Nucleus accumbens (tissue), 56 donors: Measurements from ENCODE around the gene MMP25.
"Not testable (repeated sequence)": the region's sequence is repeated elsewhere in the genome, so short reads cannot be mapped to it uniquely, and the experiment has no call there.

ENCODE experiments used
- DNase-seq, 56 donors: peaks; one replicate each; lab custom pipeline; 2025; lab: John Stamatoyannopoulos, UW

Gene MMP25

DNA sequence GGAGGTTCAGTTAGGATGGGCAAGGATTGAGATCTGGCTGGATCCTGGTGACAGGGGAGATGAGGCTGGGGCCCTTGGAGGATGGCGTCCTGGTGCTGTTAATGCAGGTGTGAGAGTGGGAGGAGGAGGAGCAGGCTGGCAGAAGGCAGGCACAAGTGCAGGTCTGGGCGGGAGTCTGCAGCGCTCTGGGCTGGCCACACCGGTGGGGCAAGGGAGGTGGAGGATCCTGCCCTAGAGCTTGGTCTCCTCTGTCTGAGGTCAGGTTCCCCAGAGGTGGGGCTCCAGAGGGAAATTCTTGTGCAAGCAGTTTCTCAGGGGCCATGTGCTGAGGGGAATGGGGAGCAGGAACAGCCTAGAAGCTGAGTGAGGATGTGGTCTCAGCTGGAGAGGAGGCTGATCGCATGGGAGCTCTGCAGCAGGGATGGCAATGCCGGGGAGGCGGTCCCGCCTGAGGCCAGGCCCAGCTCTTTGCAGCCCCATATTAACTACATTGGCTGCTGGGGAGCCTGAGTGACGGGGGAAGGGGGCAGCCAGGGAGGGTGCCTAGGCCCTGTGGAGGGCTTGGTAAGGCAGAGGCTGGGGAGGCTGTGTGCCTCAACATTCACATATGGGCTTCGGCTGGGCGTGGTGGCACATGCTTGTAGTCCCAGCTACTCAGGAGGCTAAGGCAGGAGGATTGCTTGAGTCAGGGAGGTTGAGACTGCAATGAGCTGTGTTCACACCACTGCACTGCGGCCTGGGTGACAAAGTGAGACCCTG is 6.4 kb downstream of the MMP25 start:
- not testable (repeated sequence) for DNase-seq

DNA sequence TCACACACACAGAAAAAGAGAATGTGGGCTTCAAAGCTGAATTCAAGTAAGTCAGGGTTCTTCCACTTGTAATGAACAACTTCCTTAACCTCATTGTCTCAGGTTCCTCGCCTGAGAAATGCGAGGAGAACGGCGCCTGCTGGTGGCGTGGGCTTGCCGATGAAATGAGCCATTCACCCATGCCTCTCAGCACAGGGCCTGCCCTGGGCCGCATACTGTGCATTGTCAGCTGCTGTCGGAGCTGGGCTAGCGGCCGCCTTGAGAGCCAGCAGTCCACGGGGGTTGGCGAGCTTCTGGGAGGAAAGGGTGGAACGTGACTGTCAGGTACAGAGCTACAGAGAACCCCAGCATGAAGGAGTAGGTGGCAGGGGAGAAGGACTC is 7.0 kb downstream of the MMP25 start:
- DNase-seq: not testable (repeated sequence)

DNA sequence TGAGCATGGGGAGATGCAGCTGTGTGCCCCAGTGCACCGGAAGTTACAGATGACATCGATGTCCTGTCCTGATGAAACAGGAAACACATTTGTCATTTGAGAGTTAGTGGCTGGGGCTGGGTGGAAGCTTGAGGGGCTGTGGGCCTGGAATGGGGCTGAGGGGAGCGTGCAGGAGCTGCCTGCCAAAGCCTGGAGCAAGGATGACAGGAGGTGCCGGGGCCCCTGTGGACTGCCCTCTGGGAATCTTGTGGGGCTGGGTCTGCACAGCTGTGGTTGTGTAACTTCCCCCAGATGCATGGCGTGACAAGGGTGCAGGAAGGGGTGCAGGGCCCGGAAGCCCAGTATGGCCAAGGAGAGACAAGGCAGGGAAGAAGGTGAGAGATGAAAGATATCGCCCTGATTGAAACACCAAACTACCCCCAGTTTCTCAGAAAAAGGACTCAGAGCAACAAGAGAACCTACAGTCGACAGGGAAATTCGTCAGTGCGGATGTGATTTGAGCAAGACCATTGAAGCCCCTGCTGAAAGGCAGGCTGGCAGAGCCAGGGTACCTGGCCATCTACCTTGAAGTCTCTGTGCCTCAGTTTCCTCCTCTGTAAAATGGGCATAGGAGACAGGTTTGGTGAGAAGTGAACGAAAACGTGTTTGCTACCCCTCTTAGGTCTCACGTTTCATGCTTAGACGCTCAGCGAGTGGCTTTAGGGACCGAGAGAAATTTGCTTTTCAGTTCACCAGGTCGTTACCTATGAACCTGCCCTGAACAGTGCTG is 8.8 kb downstream of the MMP25 start:
- no peak for DNase-seq

DNA sequence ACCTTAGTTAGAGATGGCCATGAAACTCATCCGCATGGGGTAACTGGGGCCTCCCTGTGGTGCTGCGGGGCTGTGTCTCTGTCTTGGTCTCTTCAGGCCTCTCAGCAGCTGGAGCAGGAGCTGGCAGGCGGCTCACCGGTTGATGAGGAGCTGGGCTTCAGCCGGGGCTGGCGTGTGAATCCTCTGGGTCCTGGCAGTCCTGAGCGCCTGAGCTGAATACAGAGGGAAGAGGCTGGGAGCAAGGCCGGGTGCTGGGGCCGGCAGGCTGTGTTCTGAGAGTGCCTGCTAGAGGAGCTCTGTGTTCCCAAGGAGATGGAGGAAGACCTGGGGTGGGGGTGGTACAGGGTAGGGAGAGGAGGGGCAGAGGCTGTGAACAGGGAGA is 9.4 kb downstream of the MMP25 start:
- DNase-seq: peak in 1 of 56 donors; percentile 5

DNA sequence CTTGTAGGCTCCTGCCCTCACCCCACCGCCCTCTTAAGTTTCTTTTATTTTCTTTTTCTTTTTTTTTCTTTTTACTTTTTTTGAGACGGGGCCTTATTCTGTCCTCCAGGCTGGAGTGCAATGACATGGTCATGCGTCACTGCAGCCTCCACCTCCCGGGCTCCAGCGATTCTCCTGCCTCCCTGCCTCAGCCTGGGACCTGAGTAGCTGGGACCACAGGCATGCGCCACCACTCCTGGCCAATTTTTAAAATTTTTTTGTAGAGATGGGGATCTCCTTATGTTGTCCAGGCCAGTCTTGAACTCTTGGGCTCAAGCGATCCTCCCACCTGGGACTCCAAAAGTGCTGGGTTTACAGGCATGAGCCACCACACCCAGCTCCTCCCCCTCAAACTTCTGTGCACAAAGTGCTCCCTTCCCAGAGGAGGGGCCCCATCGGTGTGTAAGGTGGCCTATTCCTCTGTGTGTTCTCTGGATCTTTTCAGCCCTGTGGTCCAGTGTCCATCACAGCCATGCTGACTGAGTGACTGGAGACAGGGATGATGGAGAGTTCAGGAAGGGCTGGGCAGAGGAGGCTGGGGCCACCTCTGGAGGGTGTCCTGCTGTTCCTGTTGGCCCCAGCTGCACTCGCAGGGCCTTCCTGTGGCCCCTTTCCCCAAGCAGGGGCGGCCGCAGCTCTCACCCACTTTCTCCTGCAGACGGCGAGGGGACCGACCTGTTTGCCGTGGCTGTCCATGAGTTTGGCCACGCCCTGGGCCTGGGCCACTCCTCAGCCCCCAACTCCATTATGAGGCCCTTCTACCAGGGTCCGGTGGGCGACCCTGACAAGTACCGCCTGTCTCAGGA is 10.2 kb downstream of the MMP25 start:
- DNase-seq: no peak

DNA sequence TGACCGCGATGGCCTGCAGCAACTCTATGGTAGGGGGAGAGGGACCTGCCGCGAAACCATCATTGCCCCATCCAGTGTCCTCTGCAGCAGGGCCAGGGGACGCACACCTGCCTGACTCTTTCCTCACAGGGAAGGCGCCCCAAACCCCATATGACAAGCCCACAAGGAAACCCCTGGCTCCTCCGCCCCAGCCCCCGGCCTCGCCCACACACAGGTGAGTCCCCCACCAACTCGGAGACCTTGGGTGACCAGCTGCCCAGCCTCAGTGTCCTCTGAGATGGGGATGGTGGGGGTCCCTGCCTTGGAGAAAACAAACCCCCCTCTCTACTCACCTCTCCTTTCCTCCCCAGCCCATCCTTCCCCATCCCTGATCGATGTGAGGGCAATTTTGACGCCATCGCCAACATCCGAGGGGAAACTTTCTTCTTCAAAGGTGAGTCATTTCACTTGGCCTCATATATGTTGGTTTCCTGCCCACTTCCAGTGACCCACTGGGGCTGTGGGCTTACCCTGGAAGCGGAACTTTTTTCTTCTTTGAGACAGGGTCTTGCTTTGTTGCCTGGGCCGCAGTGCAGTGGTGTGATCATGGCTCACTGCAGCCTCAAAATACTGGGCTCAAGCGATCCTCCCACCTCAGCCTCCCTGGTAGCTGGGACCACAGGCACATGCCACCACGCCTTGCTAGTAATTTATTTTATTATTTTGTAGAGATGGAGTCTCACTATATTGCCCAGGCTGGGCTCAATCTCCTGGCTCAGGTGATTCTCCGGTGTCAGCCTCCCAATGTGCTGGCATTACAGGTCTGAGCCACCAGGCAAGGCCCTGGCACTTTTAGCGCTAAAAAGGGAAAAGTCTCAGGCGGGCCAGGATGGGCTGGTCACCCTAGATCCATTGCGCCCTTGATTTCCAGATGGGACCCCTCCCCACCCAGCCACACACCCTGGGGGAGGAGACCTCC is 11.1 kb downstream of the MMP25 start:
- DNase-seq: no peak

DNA sequence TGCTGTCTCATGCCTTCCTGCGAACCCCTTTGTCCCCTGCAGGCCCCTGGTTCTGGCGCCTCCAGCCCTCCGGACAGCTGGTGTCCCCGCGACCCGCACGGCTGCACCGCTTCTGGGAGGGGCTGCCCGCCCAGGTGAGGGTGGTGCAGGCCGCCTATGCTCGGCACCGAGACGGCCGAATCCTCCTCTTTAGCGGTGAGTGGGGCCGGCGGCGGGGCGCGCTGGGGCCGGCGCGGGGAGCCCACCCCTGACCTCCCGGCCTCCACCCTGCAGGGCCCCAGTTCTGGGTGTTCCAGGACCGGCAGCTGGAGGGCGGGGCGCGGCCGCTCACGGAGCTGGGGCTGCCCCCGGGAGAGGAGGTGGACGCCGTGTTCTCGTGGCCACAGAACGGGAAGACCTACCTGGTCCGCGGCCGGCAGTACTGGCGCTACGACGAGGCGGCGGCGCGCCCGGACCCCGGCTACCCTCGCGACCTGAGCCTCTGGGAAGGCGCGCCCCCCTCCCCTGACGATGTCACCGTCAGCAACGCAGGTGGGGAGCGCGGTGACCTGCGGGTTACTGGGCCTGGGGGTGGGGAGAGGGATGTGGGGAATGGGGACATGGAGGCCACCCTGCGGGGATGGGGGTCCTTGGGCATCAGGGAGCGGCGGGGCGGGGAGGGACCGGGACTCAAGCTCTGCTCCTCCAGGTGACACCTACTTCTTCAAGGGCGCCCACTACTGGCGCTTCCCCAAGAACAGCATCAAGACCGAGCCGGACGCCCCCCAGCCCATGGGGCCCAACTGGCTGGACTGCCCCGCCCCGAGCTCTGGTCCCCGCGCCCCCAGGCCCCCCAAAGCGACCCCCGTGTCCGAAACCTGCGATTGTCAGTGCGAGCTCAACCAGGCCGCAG is 12.0 kb downstream of the MMP25 start:
- DNase-seq: peak in 28 of 56 donors; percentile 6 to 48 (median 27)

DNA sequence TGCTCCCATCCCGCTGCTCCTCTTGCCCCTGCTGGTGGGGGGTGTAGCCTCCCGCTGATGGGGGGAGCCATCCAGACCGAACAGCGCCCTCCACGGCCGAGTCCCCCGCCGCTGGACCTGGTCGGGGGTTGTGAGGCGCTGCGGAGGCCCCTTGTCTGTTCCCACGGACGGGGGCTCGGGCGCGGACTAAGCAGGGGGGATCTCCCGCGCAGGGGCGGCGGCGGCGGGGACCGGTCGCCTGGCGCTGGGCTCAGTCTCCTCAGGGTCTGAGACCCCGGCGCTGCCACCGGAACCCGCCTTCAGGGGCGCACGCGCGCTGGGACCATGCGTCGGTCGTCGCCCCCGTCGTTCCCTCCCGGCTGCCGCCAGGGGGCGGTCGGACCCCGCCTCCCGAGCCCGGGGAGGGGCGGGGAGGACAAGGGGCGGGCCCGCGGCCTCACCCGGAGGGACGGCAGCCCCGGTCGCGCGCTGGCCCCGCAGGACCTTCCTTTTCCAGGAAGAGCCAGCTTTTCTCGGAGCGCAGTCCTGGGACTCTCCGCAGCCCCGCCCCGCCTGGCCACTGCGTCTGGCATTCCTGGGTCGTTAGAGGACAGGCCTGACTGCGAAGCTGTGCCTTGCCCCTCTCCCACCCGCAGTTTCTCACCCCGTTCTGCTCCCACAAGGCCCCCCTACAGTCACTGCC is 12.8 kb downstream of the MMP25 start:
- peak in 53 of 56 donors; percentile 25 to 85 (median 63) for DNase-seq

DNA sequence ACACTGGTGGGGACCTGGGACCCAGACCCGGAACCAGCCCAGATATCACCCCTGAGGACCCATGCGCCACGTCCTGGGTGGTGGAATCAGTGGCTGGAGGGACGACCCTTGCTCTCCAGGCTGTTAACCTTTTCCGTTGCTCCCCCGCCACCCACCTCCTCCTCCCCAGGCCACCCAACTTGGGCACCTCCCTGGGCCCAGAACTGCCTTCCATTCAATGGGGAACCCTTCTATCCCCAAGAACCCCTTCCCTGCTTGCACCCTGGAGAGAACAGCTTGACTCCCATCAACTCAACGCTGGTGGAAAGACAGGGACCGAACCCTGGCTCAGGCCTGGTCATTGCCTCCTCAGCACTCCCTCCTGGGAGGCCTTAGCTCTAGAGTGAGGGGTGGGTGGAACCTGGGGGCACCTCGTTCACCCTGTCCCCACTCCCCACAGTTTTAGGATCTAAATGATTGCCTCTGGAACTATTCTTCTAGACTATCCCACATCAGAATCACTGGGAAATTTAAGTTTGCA is 13.4 kb downstream of the MMP25 start:
- peak in 2 of 56 donors; percentile 6 to 33 for DNase-seq

DNA sequence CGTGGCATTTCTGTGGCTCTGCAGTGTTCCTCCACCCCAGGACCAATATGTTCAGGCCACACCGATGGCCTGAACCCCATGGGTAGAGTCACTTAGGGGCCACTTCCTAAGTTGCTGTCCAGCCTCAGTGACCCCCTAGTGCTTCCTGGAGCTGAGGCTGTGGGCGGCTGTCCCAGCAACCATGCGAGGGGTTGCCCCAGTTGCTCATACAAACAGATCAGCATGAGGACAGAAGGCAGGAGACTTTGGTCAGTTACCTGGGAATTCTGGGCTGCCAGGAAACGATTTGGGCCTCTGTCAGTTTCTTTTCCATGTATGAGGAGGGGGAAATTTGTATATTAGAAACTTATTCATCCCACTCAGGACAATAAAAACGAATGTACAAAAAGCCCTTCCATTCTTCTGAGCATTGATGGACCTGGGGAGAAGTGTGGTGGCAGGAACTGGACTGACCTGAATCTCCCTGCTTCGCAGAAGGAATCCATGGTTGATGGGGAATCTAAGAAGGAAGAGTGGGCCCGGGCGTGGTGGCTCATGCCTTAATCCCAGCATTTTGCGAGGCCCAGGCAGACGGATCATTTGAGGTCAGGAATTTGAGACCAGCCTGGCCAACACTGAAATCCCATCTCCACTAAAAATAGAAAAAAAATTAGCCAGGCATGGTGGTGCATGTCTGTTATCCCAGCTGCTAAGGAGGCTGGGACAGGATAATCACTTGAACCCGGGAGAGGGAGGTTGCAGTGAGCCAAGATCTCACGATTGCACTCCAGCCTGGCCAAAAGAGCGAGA is 14.2 kb downstream of the MMP25 start:
- no peak for DNase-seq

DNA sequence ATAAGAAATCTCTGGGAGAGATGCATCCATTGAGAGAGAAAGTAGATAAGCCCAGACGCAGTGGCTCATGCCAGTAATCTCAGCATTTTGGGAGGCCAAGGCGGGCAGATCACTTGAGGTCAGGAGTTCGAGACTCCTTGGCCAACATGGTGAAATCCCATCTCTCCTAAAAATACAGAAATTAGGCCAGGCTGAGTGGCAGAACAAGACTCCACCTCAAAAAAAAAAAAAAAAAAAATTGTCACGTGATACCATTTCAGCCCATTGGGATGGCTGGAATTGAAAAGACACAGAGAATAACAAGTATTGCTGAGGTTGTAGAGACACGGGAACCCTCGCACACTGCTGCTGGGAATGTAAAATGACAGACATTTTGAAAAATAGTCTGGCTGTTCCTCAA is 16.2 kb downstream of the MMP25 start:
- no peak for DNase-seq

DNA sequence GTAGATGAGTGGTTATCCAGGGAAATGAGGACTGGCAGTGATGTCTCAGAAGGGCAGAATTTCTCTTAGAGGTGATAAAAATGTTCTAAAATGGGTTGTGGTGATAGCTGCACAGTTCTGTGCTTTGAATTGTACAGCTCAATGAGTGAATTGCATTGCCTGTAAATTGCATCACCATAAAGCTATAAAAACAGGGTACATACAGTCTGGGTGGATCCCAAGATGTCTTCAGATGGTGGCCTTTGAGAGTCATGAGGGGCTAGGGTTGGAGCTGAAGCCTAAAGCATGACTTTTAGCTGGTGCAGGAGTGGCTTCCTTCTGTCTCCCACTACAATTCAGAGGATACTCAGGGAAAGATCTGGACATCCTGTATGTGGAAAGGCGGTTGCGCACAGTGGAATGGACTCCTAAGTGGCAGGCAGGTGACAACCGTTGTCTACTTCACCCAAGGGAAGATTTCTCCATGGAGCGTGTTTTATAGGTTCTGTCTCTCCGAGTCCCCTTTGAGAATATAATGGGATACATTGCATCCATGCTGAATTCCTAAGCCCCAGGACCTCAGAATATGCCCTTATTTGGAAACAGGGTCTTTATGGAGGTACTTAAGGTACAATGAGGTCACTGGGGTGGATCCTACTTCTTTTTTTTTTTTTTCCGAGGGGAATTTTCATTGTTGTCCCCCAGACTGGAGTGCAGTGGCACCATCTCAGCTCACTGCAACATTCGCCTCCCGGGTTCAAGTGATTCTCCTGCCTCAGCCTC is 17.4 kb downstream of the MMP25 start:
- no peak for DNase-seq

DNA sequence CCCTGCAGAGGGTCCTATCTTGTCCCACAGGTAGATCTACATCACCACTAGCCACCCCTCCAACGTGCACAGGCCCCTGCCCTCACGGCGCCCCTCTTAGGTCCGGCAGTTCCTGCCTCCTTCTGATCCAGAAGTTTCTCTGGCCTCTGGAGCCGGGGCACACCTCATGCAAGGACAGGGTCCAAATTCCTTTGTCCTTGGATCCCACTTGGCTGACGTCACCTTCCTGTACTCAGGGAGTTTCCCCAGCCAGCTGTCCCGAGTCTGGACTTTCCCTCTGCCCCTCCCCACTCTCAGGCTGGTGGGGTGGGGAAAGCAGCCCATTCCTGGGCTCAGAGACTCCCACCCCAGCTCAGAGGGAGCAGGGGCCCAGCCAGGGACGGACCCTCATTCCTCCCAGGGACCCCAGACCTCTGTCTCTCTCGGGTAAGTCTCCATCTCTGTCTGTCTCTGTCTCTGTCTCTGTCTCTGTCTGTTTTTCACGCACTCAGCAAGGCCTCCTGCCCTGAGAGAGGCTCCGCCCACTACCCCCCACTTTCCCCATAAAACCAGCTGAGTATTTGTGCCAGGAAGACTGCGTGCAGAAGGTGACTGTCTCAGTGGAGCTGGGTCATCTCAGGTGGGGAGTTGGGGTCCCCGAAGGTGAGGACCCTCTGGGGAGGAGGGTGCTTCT is 18.8 kb downstream of the MMP25 start, which contains the start of gene IL32:
IL32 (plus strand) TSS at position 572 of the 673 bp plus-strand sequence. CDS start 172 bp downstream, outside the sequence.
- DNase-seq: no peak

DNA sequence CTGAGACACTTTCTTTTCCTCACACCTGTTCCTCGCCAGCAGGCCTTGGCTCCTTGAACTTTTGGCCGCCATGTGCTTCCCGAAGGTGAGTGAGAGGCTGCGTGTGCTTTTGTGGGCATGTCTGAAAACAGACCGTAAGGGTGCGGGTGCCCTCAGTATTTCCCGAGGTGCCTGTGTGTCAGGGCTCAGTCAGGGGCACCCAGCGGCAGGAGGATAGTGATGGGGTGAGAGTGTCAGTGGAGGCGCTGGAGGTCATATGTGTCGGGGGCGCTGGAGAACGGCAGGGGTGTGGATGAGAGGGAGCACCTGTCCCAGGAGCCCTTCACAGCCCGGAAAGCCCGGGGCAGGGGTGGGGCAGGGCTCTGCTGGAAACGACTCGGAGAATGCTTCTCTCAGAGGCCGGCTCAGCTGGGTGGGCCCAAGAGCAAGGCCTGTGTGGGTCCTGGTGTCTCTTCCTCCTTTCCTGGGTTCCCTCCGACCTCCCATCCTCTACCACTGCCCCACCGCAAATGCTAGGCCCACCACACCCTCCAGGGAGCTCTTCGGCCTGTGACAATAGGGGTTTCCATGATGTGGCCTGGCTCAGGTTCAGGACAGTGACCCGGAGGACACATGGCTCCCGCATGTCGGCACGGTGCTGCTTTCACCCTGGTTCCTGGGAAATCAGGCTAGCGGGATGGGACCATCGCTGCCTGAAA is 19.5 kb downstream of the MMP25 start:
- no peak for DNase-seq

DNA sequence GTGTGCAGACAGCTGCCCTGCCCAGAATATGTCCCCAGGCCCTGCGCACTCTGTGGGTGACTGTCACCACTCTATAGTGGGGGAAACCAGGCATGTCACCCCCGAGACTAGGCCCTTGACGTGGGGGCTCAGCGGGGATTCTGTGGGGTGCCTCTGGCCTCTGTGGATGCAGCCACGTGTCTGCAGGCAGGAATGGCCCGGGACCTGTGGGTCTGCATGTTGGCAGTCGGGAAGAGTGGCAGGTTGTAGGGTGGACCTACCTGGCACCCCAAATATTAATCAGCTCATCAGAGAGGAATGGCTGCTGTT is 20.0 kb downstream of the MMP25 start:
- no peak for DNase-seq
